GM19193 (cell line): ENCODE results near the gene NUDT13.

ENCODE experiments used
- POLR2A ChIP-seq: IDR thresholded peaks from 4 replicates; pipeline ENCODE4 v1.6.1; 2011; ENCODE audit not compliant: insufficient read depth, insufficient read length; ENCODE audit errors: extremely low read depth

NUDT13 gene

GRCh38 chr10:73095481-73096021 lies 14.7 kb upstream of the NUDT13 start:
- TF ChIP-seq POLR2A: no peak

GRCh38 chr10:73096041-73096448 lies 14.2 kb upstream of the NUDT13 start:
- TF ChIP-seq POLR2A: no peak

- TF ChIP-seq POLR2A: peak; percentile 99
These were observed 13.6 kb upstream of the NUDT13 start, which contains the start of gene P4HA1 for GRCh38 chr10:73096449-73097304. Gene P4HA1 (minus strand): TSS chr10:73096866. CDS start chr10:73074883, 21,983 bp downstream.

- TF ChIP-seq POLR2A: no peak
These were observed 13.0 kb upstream of the NUDT13 start for GRCh38 chr10:73097305-73097670.

GRCh38 chr10:73099141-73099540 lies 11.1 kb upstream of the NUDT13 start:
- no peak for TF ChIP-seq POLR2A

GRCh38 chr10:73106301-73106700 lies 4.0 kb upstream of the NUDT13 start:
- TF ChIP-seq POLR2A: no peak

GRCh38 chr10:73113551-73113950 lies 3.3 kb downstream of the NUDT13 start:
- no peak for TF ChIP-seq POLR2A

- TF ChIP-seq POLR2A: no peak
These were observed 5.8 kb downstream of the NUDT13 start for GRCh38 chr10:73116017-73116416.

- no peak for TF ChIP-seq POLR2A
These were observed 7.9 kb downstream of the NUDT13 start for GRCh38 chr10:73117976-73118743.

GRCh38 chr10:73119457-73119856 lies 9.2 kb downstream of the NUDT13 start:
- no peak for TF ChIP-seq POLR2A

GRCh38 chr10:73119952-73120351 lies 9.7 kb downstream of the NUDT13 start:
- no peak for TF ChIP-seq POLR2A

- TF ChIP-seq POLR2A: no peak
These were observed 16.1 kb downstream of the NUDT13 start for GRCh38 chr10:73126343-73126742.

- no peak for TF ChIP-seq POLR2A
These were observed 21.0 kb downstream of the NUDT13 start for GRCh38 chr10:73131301-73131700.

GRCh38 chr10:73131913-73132686 lies 21.8 kb downstream of the NUDT13 start:
- no peak for TF ChIP-seq POLR2A

GRCh38 chr10:73134727-73135126 lies 24.5 kb downstream of the NUDT13 start:
- no peak for TF ChIP-seq POLR2A
